Measurements from ENCODE around the gene PLK3. TPM values are rescaled to one million over a fixed set of nuclear protein-coding genes. Genes with fewer than 3 reads are reported as not detected.

Gene PLK3
- total and polyA plus RNA-seq, 9 of the 15 experiments (the other 6 are each of a cell fraction or from before 2014, with no cell fraction given), result 0.52 to 22.7 (median 11.0) TPM

- TF ChIP-seq SREBF1 (IDR thresholded peaks at IDR 0.05; ENCODE audit: borderline replicate concordance, low read depth, low read length) (no peak), ZNF239 (CRISPR knock-in tag; IDR thresholded peaks at IDR 0.05) (peak; percentile 57), KDM4B (IDR thresholded peaks at IDR 0.05; ENCODE audit: borderline replicate concordance in 2 of 2, low read depth in 1 of 2) (peak in 1 of 2 experiments; percentile 79; a peak in 1 of 4 replicates), RBFOX2 (IDR thresholded peaks at IDR 0.05; ENCODE audit: low read depth, low read length) (peak; percentile 77), CTCFL (IDR thresholded peaks at IDR 0.05; ENCODE audit: borderline replicate concordance, insufficient read depth, low read depth, low read length, poor library complexity, severe bottlenecking) (peak; percentile 6), ARNT (IDR thresholded peaks at IDR 0.05) (peak; percentile 79 to 82; a peak in 3 of 4 replicates), MCM5 (IDR thresholded peaks at IDR 0.05; ENCODE audit: low read depth) (no peak), BCLAF1 (IDR thresholded peaks at IDR 0.05; ENCODE audit: borderline replicate concordance in 1 of 2, control insufficient read depth in 1 of 2, low read depth in 2 of 2, low read length in 1 of 2) (no peak; a peak in 1 of 4 replicates), ZNF280A (IDR thresholded peaks at IDR 0.05; ENCODE audit: low read depth, partially characterized antibody) (no peak), POU5F1 (IDR thresholded peaks at IDR 0.05; ENCODE audit: borderline replicate concordance, low read depth, low read length, partially characterized antibody) (no peak), NRF1 (conservative IDR thresholded peaks at IDR 0.05 in 1 of 2, IDR thresholded peaks at IDR 0.05 in 1 of 2) (peak; percentile 83 to 86), CHD2 (IDR thresholded peaks at IDR 0.05; ENCODE audit: low read depth, low read length) (0 out of 2 replicates have a peak, but pooled peaks have one; percentile 41), ZNF639 (CRISPR knock-in tag; conservative IDR thresholded peaks at IDR 0.05 in 1 of 2, IDR thresholded peaks at IDR 0.05 in 1 of 2) (peak in 1 of 2 experiments; percentile 90; a peak in 2 of 4 replicates), FOXA1 (IDR thresholded peaks at IDR 0.05; ENCODE audit: borderline replicate concordance) (no peak), ZC3H11A (IDR thresholded peaks at IDR 0.05; ENCODE audit: low read depth, low read length) (no peak), STAT5A (IDR thresholded peaks at IDR 0.05; ENCODE audit: borderline replicate concordance, low read length) (no peak; the same call in 1 of the 2 replicates), KAT2B (IDR thresholded peaks at IDR 0.05; ENCODE audit: low read depth, low read length) (no peak), ZNF76 (CRISPR knock-in tag; IDR thresholded peaks at IDR 0.05; ENCODE audit: borderline replicate concordance) (0 out of 2 replicates have a peak, but pooled peaks have one; percentile 54)
Observed at GRCh38 chr1:44807364-44808062, 7.3 kb downstream of the PLK3 start (continued).
